Measurements from ENCODE around the gene ZSCAN5C. TPM values are rescaled to one million over a fixed set of nuclear protein-coding genes. Genes with fewer than 3 reads are reported as not detected.
"Not testable (repeated sequence)": the region's sequence is repeated elsewhere in the genome, so short reads cannot be mapped to it uniquely, and the experiment has no call there.

The ZSCAN5C gene
- polyA plus RNA-seq, 2 of the 4 experiments (the other 2 are of a cell fraction): not detected

DNA sequence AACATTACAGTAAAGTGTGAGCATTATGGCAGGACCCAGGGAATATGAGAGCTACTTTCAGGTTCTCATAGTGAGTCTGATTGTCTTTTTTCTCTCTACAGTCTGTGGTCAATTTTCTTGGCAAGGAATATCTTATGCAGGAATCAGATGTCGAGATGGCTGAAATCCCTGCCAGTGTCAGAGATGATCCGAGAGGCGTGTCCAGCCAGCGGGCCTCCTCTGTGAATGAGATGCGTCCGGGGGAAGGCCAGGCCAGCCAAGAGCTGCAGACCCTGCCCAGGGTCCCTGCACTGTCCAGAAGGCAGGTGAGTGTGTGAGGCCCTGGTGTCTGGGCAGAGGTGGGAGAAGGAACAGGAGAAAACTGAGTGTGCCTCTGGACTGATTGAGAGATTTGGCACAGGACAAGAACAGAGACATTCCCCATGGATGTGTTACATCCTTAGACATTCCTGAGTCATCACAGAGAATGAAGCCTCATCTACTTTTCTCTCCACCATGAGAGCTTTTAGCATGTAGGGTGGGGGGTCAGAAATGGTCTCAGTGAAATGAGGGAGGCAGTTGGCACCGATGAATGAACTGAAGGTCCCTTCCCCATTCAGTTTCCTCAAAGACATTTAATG is 43.2 kb downstream of the ZSCAN5C start:
- Histone ChIP-seq H3K4me1 (no peaks in the 10 kb centered on the region), H3K9me3 (peaks cover 38% of the 10 kb centered on the region; the same call in 2 of the 3 replicates), H3K27ac (no peak overlapping the region), H3K4me3 (no peak overlapping the region), H3K4me2 (no peak overlapping the region)
- FAIRE-seq (no peak), ATAC-seq (no peak), DNase-seq (ENCODE audit: low read depth in 1 of 2, low spot score in 1 of 2) (no peak)
- CTCF ChIA-PET: interaction anchor here (2.2 kb wide), 1 partner anchor 8 kb away, joined by 8 read pairs; no protein-coding TSS in a partner anchor
- POLR2A ChIA-PET: no interaction called here
- TF ChIP-seq NFE2L2 (conservative IDR thresholded peaks at IDR 0.05; ENCODE audit: low read length) (no peak), FOXS1 (CRISPR knock-in tag; IDR thresholded peaks at IDR 0.05) (no peak), FOSL2 (IDR thresholded peaks at IDR 0.05) (no peak), FOSL2 (CRISPR knock-in tag; IDR thresholded peaks at IDR 0.05) (no peak), TFCP2L1 (CRISPR knock-in tag; IDR thresholded peaks at IDR 0.05) (no peak), HOXA7 (CRISPR knock-in tag; IDR thresholded peaks at IDR 0.05) (no peak), CHD2 (IDR thresholded peaks at IDR 0.05; ENCODE audit: low read length, partially characterized antibody) (no peak), ZC3H11A (IDR thresholded peaks at IDR 0.05) (no peak), KDM1A (IDR thresholded peaks at IDR 0.05; ENCODE audit: low read depth) (no peak), FOSB (CRISPR knock-in tag; IDR thresholded peaks at IDR 0.05) (no peak), ZNF302 (CRISPR knock-in tag; IDR thresholded peaks at IDR 0.05) (no peak), NR3C1 (IDR thresholded peaks at IDR 0.05) (no peak), RARB (CRISPR knock-in tag; IDR thresholded peaks at IDR 0.05) (no peak)
- TF ChIP-seq, protein P1, sequence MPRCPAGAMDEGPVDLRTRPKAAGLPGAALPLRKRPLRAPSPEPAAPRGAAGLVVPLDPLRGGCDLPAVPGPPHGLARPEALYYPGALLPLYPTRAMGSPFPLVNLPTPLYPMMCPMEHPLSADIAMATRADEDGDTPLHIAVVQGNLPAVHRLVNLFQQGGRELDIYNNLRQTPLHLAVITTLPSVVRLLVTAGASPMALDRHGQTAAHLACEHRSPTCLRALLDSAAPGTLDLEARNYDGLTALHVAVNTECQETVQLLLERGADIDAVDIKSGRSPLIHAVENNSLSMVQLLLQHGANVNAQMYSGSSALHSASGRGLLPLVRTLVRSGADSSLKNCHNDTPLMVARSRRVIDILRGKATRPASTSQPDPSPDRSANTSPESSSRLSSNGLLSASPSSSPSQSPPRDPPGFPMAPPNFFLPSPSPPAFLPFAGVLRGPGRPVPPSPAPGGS (IDR thresholded peaks at IDR 0.05): no peak
- TF ChIP-seq, protein P2, sequence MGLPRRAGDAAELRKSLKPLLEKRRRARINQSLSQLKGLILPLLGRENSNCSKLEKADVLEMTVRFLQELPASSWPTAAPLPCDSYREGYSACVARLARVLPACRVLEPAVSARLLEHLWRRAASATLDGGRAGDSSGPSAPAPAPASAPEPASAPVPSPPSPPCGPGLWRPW (IDR thresholded peaks at IDR 0.05): no peak
- TF ChIP-seq, protein P3, sequence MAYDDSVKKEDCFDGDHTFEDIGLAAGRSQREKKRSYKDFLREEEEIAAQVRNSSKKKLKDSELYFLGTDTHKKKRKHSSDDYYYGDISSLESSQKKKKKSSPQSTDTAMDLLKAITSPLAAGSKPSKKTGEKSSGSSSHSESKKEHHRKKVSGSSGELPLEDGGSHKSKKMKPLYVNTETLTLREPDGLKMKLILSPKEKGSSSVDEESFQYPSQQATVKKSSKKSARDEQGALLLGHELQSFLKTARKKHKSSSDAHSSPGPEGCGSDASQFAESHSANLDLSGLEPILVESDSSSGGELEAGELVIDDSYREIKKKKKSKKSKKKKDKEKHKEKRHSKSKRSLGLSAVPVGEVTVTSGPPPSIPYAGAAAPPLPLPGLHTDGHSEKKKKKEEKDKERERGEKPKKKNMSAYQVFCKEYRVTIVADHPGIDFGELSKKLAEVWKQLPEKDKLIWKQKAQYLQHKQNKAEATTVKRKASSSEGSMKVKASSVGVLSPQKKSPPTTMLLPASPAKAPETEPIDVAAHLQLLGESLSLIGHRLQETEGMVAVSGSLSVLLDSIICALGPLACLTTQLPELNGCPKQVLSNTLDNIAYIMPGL (CRISPR knock-in tag; IDR thresholded peaks at IDR 0.05; ENCODE audit: borderline replicate concordance): no peak
- 67% methylated on average over 7 of the region's 7 CpGs for WGBS (ENCODE audit: missing lambda C conversion rate)

DNA sequence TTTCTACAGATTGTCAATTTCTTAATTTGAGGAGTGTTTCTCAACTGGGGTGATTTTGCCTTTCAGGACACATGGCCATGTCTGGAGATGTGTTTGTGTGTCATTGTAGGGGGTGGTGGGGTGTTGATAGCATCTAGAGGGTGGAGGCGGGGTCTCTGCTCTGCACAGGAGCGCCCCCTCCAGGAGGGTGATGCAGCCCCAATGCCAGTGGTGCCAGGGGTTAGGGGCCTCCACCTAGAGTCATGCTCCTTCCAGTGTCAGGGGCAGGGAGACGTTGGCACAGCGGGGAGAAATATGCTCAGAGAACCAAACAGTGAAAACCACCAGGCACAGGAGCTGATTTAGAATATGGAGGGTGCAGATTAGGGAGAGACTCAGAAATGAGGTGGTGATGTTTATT is 43.7 kb downstream of the ZSCAN5C start:
- H3K27ac ChIP-seq; POLR2A ChIA-PET; H3K4me3 ChIP-seq; H3K4me2 ChIP-seq; DNase-seq (ENCODE audit: low read depth in 1 of 2, low spot score in 1 of 2); CTCF ChIA-PET; ATAC-seq; FAIRE-seq; H3K4me1 ChIP-seq: not testable (repeated sequence)
- peaks cover 36% of the 10 kb centered on the region; the same call in 2 of the 3 replicates for H3K9me3 ChIP-seq
- WGBS (ENCODE audit: missing lambda C conversion rate): 41% methylated on average over 4 of the region's 4 CpGs

DNA sequence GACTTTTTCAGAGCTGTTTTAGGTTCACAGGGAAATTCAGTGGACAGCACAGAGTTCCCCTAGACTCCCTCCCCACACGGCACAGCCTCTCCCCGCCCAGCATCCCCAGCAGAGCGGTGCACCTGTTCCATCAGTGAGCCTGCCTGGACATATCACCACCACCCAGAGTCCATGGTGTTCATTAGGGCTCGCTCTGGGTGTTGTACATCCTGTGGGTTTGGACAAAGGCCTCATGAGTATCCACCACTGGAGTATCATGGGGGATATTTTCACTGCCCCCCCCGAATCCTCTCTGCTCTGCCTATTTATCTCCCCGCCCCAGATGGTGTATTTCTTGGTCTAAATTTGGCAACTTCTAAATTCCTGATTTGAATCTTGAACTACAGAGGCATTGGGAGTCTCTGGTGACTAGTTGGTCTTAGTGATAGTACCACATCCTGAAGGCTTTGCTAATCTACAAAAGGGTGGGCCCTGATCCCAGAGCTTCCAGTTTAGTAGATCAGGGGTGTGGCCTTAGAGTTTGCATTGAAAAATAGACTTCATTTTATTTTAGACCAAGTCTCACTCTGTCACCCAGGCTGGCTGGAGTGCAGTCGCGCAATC is 46.8 kb downstream of the ZSCAN5C start:
- ATAC-seq; H3K4me1 ChIP-seq; POLR2A ChIA-PET; H3K27ac ChIP-seq; FAIRE-seq; DNase-seq (ENCODE audit: low read depth in 1 of 2, low spot score in 1 of 2); H3K4me3 ChIP-seq; H3K4me2 ChIP-seq: not testable (repeated sequence)
- CTCF ChIA-PET: interaction anchor here (1.2 to 1.7 kb wide), 3 partner anchors 11 to 84 kb away, joined by 3 to 6 read pairs (median 4); no protein-coding TSS in a partner anchor
- peaks cover 33% of the 10 kb centered on the region for H3K9me3 ChIP-seq
- WGBS (ENCODE audit: missing lambda C conversion rate): 67% methylated on average over 8 of the region's 8 CpGs
